Dermis blood vessel endothelial cell (primary cell): ENCODE results near the gene ARG2. TPM values are rescaled to one million over a fixed set of nuclear protein-coding genes. Genes with fewer than 3 reads are reported as not detected.

Source experiments
- DNase-seq: peaks from one replicate; pipeline ENCODE4 v3.0.0; 2010
- total RNA-seq: library from RNA; depleted of rRNA; stranded (reverse); fragments of >200 nt; gene quantifications from 2 replicates; pipeline ENCODE4 v1.2.3, GENCODE V29; 2014

Gene ARG2
- total RNA-seq: 39.5 and 61.5 TPM in 2 replicates

- peak; percentile 98 for DNase-seq
These were observed at the start of gene ARG2 for GRCh38 chr14:67619446-67620216. ARG2 (plus strand) TSS chr14:67619920; CDS start chr14:67619978, 58 bp downstream.

DNA sequence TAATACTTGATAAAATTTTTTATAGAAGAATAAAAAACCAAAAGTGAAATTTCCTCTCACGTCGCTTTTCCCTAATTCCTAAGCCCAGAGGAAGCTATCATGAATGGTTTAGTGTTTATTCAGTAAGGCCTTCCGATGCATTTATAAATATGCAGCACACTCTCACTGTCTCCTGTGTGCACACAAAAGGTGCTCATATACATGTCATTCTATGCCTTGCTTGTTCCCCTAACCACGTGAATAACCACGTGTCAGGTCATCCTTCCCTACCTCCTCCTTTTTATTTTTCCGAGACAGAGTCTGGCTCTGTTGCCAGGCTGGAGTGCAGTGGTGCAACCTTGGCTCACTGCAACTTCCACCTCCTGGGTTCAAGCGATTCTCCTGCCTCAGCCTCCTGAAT lies 49.3 kb upstream of the ARG2 start:
- DNase-seq: no peak

DNA sequence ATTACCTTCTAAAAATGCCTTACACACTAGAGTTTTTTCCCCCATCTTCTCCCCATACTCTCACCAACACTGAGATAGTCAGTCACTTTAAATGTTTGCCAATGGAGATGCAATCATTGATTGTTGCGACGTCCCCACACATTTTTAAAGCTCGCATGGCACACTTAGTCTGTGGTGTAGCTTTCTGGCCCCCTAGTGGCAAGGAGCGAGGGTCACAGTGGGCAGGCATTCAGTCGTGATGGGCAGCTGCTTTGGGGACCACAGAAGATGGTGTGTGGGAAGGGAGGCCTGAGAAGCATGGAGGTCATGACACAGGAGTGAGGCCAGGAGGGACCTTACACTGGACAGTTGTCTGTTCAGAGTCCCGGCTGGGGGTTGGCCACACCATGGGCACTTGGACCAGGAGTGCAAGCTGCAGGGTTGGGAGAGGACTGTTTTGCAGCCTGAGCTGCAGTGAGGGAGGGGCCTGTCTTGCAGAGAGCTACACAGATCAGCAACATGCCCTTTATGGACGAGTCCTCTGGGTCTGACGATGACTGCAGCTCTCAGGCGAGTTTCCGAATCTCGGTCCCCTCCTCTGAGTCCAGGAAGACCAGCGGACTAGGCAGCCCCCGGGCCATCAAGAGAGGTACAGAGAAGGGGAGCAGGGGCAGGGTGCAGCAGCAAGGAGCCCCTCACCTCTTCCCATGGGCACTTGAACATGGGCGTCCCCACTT lies 48.3 kb upstream of the ARG2 start:
- peak; percentile 80 for DNase-seq

DNA sequence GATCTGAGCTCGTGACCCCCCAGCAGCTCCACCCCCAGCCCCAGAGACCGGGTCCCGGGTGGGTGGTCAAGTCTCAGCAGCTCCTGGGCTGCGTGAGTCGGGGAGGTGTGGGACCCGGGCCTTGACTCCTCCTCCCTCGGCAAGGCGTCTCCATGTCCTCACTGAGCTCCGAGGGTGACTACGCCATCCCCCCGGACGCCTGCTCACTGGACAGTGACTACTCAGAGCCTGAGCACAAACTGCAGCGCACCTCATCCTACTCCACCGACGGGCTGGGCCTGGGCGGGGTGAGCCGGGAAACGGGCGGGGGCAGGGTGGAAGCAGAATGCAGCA lies 47.8 kb upstream of the ARG2 start:
- no peak for DNase-seq

DNA sequence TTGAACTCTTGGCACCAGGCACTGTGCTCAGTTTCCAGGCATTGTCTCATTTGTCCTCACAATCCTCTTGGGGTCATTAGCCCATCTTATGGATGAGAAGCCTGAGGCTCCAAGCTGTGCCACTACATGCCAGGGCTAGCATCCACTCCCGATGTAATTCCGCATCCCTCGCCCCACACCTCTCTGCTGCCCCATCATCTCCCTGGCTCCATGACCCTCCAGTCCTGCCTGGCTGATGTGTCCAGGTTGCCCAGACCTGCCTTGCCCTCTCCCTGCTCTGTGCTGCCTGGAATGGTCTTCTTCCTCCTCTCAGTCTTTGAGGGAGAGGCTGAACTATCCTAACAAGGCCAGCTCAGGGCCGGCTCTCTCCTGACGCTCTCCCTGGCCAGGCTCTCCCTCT lies 47.1 kb upstream of the ARG2 start:
- no peak for DNase-seq

DNA sequence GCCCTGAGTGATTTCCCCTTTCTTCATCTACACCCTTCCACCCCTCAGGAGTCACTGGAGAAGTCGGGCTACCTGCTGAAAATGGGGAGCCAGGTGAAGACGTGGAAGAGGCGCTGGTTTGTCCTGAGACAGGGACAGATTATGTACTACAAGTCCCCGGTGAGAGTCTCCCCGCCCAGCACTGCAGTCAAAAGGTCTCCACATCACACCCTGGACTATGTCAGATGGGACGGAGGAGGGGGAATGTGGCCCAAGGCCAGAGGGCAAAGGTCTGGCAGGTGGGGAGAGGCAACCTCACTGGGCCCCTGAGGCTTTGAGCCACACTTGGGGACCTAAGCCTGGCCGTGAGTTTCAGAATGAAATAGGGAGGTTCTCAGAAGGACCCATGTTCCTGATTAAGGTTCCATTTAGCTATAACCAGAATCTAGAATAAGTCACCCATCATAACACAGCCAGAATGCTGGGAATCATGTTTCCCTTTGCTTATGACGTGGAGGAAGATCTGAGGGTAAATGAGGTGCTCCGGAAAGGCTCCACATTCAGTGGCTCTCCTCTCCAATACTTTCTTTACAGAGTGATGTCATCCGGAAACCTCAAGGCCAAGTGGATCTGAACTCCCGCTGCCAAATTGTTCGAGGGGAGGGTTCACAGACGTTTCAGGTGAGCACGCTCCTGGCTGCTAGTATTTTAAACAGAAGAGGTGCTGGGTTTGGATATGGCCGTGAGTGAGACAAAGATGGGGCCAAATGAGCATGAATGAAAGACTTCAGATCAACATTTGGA lies 46.3 kb upstream of the ARG2 start:
- DNase-seq: no peak

DNA sequence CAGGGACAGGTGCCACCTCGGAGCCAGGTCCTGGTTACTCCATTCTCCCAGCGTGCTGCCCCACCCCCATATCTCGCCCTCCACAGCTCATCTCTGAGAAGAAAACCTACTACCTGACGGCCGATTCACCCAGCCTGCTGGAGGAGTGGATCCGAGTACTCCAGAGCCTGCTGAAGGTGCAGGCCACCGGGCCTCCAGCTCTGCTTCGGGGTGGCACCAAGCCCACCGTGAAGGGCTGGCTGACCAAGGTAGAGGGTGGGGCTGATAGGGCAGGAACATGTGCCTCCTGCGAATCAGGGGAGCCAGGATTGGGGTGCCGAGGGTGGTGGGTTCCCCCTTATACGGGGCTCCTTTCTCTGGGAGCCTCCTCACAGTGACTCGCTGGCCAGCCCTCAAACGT lies 45.6 kb upstream of the ARG2 start:
- DNase-seq: no peak

GRCh38 chr14:67574806-67575205 lies 44.9 kb upstream of the ARG2 start:
- DNase-seq: no peak

- DNase-seq: peak; percentile 16
These were observed 44.0 kb upstream of the ARG2 start for GRCh38 chr14:67575684-67576083.

DNA sequence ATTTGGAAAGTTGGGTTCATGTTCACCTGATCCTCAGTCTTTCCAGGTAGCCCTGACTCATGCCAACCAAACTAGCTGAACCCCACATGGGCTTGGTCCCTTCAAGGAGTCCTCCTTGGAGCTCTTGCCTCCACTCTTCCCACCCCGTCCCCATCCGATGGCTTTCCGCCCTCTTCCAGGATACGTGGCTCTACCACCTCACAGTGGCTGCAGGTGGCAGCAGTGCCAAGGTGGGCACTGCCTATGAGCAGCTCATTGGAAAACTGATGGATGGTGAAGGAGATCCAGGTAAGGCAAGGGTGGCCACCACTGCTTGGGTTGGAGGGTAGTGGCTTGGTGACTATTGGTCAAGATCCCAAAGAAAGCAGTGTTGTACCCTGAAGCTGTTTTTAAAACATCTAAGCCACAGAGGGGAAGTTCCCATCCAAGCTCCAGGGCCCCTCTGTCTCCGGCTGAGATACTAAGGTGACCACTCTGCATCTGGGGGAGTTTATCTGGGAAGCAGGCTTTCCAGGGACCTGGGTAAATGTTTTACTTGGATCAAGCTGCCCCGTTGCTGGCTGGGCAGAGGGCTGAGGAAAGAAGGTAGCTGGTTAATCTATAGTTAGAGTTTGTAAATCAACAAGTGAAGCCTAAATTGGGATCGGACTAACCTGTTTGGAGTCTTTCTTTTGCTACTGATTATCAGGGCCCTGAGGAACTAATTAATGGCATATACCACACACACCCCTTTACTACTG lies 43.3 kb upstream of the ARG2 start:
- DNase-seq: no peak

DNA sequence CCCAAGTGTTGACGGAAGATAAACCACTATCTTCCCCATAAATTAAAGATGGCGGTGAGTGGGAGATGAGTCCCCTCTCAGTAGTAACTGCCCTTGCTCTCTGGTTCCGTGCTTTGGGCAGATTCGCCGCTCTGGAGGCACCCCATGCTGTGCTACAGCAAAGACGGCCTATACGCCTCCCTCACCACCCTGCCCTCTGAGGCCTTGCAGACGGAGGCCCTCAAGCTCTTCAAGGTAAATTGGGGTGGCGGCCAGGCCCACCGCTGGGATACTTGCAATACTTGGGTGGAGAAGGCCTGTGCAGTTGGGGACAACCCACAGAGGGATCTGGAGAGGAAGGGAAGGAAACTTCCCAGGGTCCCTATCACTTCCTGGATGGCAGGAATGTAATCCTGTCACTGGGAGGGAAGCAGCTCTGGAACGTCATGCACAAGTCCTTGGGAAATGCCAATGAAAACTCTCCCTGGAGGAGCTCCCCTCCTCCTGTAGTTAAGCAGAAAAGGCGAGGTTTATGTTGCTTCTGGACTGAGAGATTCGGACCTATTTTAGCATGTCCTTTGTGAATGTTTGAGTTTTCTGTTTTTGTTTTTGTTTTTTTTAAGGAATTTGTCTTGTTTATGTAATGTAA lies 42.4 kb upstream of the ARG2 start:
- DNase-seq: no peak

- no peak for DNase-seq
These were observed 41.6 kb upstream of the ARG2 start for GRCh38 chr14:67577909-67578749.

DNA sequence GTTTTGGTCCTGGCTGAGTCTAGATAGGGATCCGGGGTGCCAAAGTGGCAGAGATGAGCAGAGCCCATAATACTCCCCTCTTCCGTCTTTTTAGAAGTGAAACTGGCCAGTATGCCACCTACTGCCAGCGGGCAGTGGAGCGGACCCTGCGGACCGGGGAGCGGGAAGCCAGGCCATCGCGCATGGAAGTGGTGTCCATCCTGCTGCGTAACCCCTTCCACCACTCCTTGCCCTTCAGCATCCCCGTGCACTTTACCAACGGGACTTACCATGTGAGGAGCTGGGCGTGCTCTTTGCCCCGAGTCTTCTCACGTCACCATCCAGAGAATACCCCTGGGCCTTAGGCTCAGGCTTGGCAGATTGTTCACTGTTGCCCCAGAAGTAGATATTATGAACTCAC lies 40.7 kb upstream of the ARG2 start:
- no peak for DNase-seq

GRCh38 chr14:67579636-67580035 lies 40.1 kb upstream of the ARG2 start:
- DNase-seq: no peak

DNA sequence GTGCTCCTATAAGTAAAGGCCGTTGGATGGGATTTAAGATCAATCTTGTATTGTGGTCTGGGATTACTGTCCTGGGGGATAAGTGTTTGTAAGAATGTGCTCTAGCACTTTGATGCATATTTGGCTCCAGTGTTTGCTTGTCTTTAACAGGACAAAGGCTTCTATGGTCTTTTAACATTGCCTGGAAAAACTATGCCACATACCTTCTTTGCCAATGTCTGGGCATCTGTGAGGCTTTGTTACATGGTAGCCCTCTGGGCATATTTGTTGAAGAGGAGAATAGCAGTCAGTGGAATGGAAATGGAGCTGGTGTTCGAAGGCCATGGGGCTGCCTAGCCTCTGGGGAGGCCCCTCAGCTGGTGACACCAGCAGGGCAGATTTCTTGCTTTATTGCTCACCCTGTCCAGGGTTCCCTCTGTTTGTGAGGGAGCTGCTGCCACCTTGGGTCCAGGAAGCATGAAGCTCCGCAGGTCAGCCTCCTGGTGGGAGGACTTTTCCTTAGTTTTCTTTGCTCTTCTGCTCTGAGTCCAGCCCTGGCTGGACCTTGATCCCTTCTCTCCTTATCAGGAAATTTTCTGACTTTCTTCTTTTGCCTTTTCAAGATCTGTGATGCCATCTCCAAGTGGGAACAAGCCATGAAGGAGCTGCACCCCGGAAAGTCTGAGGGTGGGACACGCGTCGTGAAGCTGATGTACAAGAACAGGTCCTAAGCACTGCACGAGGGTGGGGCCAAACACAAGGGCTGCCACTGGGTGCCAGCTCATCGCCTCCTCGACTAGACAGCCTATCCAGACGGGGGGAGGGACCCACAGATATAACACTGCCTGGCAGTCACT lies 39.2 kb upstream of the ARG2 start:
- DNase-seq: no peak

DNA sequence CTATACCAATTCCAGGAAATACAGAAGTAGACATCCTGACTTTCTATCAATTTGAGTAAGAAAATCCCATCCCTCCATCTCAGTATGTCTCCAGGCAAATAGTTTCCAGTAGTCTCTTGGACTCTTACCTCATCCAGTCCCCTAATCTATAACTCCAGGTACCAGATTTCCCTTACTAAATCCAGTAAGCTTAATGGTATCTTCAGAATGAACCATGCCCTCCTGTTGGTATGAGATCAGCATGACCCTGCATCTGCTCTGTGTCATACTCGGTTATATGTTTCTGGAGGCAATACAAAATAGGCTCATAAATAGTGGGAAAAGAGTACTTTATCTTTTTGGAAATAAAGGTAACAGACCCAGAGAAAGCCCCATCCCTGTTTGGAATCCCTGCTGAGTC lies 38.1 kb upstream of the ARG2 start:
- DNase-seq: no peak

DNA sequence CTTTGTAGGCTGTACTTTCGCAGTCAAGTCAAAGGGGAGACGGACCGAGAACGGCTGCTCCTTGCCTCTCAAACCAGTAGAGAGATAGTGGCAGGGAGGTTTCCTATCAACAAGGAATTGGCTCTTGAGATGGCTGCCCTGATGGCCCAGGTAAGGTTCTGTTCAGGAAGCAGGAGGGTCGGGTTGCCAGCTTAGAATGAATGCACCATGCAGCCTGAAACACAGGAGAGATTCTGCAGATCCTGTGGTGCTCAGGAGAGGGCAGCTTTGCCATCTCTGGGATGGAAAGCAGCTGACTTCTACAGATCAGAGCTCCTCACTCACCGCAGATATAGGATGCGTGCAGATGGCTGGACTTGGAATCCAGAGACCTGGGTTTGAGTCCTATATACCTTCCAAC lies 37.7 kb upstream of the ARG2 start:
- DNase-seq: no peak

DNA sequence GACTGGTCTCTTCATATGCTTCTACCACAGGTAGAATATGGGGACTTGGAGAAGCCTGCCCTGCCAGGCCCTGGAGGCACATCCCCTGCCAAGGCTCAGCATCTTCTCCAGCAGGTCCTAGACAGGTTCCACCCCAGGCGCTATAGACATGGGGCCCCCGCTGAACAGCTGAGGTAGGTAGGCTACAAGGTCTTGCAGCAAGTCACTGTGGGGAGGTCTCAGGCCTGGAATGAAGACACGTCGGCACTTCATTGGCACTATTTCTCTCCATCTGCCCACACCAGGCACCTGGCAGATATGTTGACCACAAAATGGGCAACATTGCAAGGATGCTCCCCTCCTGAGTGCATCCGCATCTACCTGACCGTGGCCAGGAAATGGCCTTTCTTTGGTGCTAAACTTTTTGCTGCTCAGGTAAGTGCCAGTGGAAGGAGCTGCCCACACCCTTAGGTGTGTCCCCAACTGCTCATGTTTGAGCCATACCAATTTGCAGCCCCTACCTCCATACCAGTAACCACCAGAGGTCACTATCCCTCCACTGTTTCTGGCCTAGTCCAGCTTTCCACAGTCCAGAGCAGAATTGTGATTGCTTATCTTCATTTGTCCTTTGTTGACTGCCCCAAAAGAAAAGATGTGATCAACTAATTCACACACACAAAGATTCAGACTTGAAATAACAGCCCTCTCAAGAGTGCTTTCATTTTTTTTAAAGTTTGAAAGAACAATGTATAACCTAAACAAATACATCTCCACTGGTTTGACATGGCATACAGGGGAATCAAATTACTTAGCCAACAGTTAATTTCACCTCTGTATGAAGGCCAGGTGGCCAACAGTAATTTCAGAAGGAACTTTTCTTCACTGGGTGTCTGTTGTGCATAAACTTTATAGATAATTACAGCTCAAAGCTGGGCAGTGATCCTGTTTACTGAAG lies 35.7 kb upstream of the ARG2 start:
- DNase-seq: peak; percentile 78

GRCh38 chr14:67584978-67585377 lies 34.7 kb upstream of the ARG2 start:
- no peak for DNase-seq
